ENCODE results near the gene ZSCAN5C. TPM values are rescaled to one million over a fixed set of nuclear protein-coding genes. Genes with fewer than 3 reads are reported as not detected.
"Not testable (repeated sequence)": the region's sequence is repeated elsewhere in the genome, so short reads cannot be mapped to it uniquely, and the experiment has no call there.

ZSCAN5C gene
- total RNA-seq, 1 donor from 2014 or later, result not detected

GRCh38 chr19:56193981-56194640 is 8.0 kb upstream of the ZSCAN5C start:
- DNase-seq (ENCODE audit: extremely low spot score in 2 of 2), result no peak
- intact Hi-C loops (cut with DNase I), result no loop called here

GRCh38 chr19:56197646-56198045 is 4.4 kb upstream of the ZSCAN5C start, which contains the start of gene ZSCAN5B:
ZSCAN5B (minus strand) TSS chr19:56197783; CDS start chr19:56193052, 4,731 bp downstream.
- intact Hi-C loops (cut with DNase I); H3K27ac ChIP-seq; H3K27me3 ChIP-seq; H3K36me3 ChIP-seq; H3K4me1 ChIP-seq; H3K4me3 ChIP-seq; DNase-seq (ENCODE audit: extremely low spot score in 2 of 2); H3K9me3 ChIP-seq: not testable (repeated sequence)

More at GRCh38 chr19:56193981-56194640, 8.0 kb upstream of the ZSCAN5C start:
- no peaks in the 10 kb centered on the region for H3K9me3 ChIP-seq
- TF ChIP-seq CTCF (IDR thresholded peaks at IDR 0.05) (no peak), POLR2A (IDR thresholded peaks at IDR 0.05) (no peak), POLR2AphosphoS5 (IDR thresholded peaks at IDR 0.05; ENCODE audit: insufficient read depth in 1 of 2, low read depth in 1 of 2) (no peak)
- no peak overlapping the region for H3K27ac ChIP-seq
- H3K4me3 ChIP-seq, result no peak overlapping the region
- H3K27me3 ChIP-seq, result no peaks in the 10 kb centered on the region
- no peaks in the 10 kb centered on the region for H3K4me1 ChIP-seq
- no peaks in the 10 kb centered on the region for H3K36me3 ChIP-seq

- no peak overlapping the region for H3K4me3 ChIP-seq
- intact Hi-C loops (cut with DNase I), result no loop called here
- no peaks in the 10 kb centered on the region for H3K4me1 ChIP-seq
- H3K9me3 ChIP-seq, result no peaks in the 10 kb centered on the region
- no peak overlapping the region for H3K27ac ChIP-seq
- no peaks in the 10 kb centered on the region for H3K27me3 ChIP-seq
- no peak for DNase-seq (ENCODE audit: extremely low spot score in 2 of 2)
- TF ChIP-seq POLR2AphosphoS5 (IDR thresholded peaks at IDR 0.05; ENCODE audit: insufficient read depth in 1 of 2, low read depth in 1 of 2) (no peak), POLR2A (IDR thresholded peaks at IDR 0.05) (no peak)
- H3K36me3 ChIP-seq, result no peaks in the 10 kb centered on the region
Measured at GRCh38 chr19:56199687-56200086, 2.4 kb upstream of the ZSCAN5C start.

GRCh38 chr19:56207581-56207980 is 5.5 kb downstream of the ZSCAN5C start:
- H3K4me1 ChIP-seq; H3K9me3 ChIP-seq; H3K27ac ChIP-seq; H3K27me3 ChIP-seq; intact Hi-C loops (cut with DNase I); H3K4me3 ChIP-seq; H3K36me3 ChIP-seq; DNase-seq (ENCODE audit: extremely low spot score in 2 of 2): not testable (repeated sequence)

- H3K4me3 ChIP-seq, result no peak overlapping the region
- no peaks in the 10 kb centered on the region for H3K27me3 ChIP-seq
- intact Hi-C loops (cut with DNase I), result no loop called here
- no peak for DNase-seq (ENCODE audit: extremely low spot score in 2 of 2)
- TF ChIP-seq POLR2AphosphoS5 (IDR thresholded peaks at IDR 0.05; ENCODE audit: insufficient read depth in 1 of 2, low read depth in 1 of 2), result no peak
- TF ChIP-seq CTCF (IDR thresholded peaks at IDR 0.05), result no peak
- TF ChIP-seq POLR2A (IDR thresholded peaks at IDR 0.05), result no peak
- H3K36me3 ChIP-seq, result no peaks in the 10 kb centered on the region
- no peaks in the 10 kb centered on the region for H3K9me3 ChIP-seq
- no peaks in the 10 kb centered on the region for H3K4me1 ChIP-seq
- H3K27ac ChIP-seq, result no peak overlapping the region
Measured at GRCh38 chr19:56209091-56209490, 7.0 kb downstream of the ZSCAN5C start.

- intact Hi-C loops (cut with DNase I); H3K9me3 ChIP-seq; DNase-seq (ENCODE audit: extremely low spot score in 2 of 2); H3K4me3 ChIP-seq; H3K27me3 ChIP-seq; H3K36me3 ChIP-seq; H3K27ac ChIP-seq; H3K4me1 ChIP-seq: not testable (repeated sequence)
Measured at GRCh38 chr19:56210036-56210435, 8.0 kb downstream of the ZSCAN5C start.

GRCh38 chr19:56211718-56212117 is 9.6 kb downstream of the ZSCAN5C start:
- no peak for DNase-seq (ENCODE audit: extremely low spot score in 2 of 2)
- Histone ChIP-seq H3K27me3 (no peaks in the 10 kb centered on the region), H3K4me3 (no peak overlapping the region), H3K27ac (no peak overlapping the region), H3K9me3 (no peaks in the 10 kb centered on the region), H3K36me3 (no peaks in the 10 kb centered on the region), H3K4me1 (peaks cover under 1% of the 10 kb centered on the region)
- intact Hi-C loops (cut with DNase I), result no loop called here
- no peak for TF ChIP-seq POLR2A (IDR thresholded peaks at IDR 0.05)
- no peak for TF ChIP-seq POLR2AphosphoS5 (IDR thresholded peaks at IDR 0.05; ENCODE audit: insufficient read depth in 1 of 2, low read depth in 1 of 2)
- no peak for TF ChIP-seq CTCF (IDR thresholded peaks at IDR 0.05)

Measured in vagina (tissue), 2 donors.